Progenitor cell of endocrine pancreas (in vitro differentiated cells): ENCODE measurements around the gene STK32C. TPM values are rescaled to one million over a fixed set of nuclear protein-coding genes. Genes with fewer than 3 reads are reported as not detected.

ENCODE experiments used
- DNase-seq: peaks from one replicate; pipeline ENCODE4 v3.0.0; 2021; ENCODE audit warnings: low spot score; ENCODE audit not compliant: unreplicated experiment
- H3K27ac Mint-ChIP-seq: 2 replicates; pipeline ENCODE4 v1.8.0; 2021; ENCODE audit warnings: mild to moderate bottlenecking, moderate library complexity, mixed read lengths
- H3K27me3 Mint-ChIP-seq: 2 replicates; pipeline ENCODE4 v1.8.0; 2021; ENCODE audit warnings: mixed read lengths
- H3K36me3 Mint-ChIP-seq: 2 replicates; pipeline ENCODE4 v1.8.0; 2022; ENCODE audit warnings: mixed read lengths; ENCODE audit not compliant: insufficient read depth
- H3K4me1 Mint-ChIP-seq: 2 replicates; pipeline ENCODE4 v1.8.0; 2021; ENCODE audit warnings: low read depth, mixed read lengths
- H3K4me3 Mint-ChIP-seq: 2 replicates; pipeline ENCODE4 v1.8.0; 2021; ENCODE audit warnings: low read depth, mild to moderate bottlenecking, moderate library complexity, mixed read lengths
- H3K9me3 Mint-ChIP-seq: 2 replicates; pipeline ENCODE4 v1.8.0; 2021; ENCODE audit warnings: low read depth, mixed read lengths
- CTCF ChIP-seq: fragments of 200-600 bp; sonication (generic); IDR thresholded peaks from one replicate; pipeline ENCODE4 v1.5.0; 2021; ENCODE audit warnings: antibody characterized with exemption, mild to moderate bottlenecking; ENCODE audit not compliant: unreplicated experiment
- total RNA-seq: library from RNA; stranded (reverse); gene quantifications from 2 replicates; pipeline ENCODE4 v1.2.1, GENCODE V29; 2021

STK32C gene
- total RNA-seq, 1 donor from 2014 or later, result 10.0 TPM

GRCh38 chr10:132301371-132302330 is 6.1 kb downstream of the STK32C start:
- H3K27me3 Mint-ChIP-seq, result peaks cover 53% of the 10 kb centered on the region
- peaks cover 1% of the 10 kb centered on the region for H3K4me1 Mint-ChIP-seq
- no peaks in the 10 kb centered on the region for H3K36me3 Mint-ChIP-seq
- no peak for TF ChIP-seq CTCF
- no peak overlapping the region for H3K27ac Mint-ChIP-seq
- H3K9me3 Mint-ChIP-seq, result no peaks in the 10 kb centered on the region
- DNase-seq, result no peak
- no peak overlapping the region for H3K4me3 Mint-ChIP-seq

GRCh38 chr10:132300582-132300981 is 7.2 kb downstream of the STK32C start:
- no peak for TF ChIP-seq CTCF
- Mint-ChIP-seq H3K27ac (no peak overlapping the region), H3K36me3 (no peaks in the 10 kb centered on the region), H3K27me3 (peaks cover 46% of the 10 kb centered on the region), H3K4me1 (peaks cover 1% of the 10 kb centered on the region), H3K9me3 (no peaks in the 10 kb centered on the region), H3K4me3 (no peak overlapping the region)
- no peak for DNase-seq

- no peaks in the 10 kb centered on the region for H3K9me3 Mint-ChIP-seq
- H3K4me3 Mint-ChIP-seq, result no peak overlapping the region
- peaks cover 39% of the 10 kb centered on the region for H3K27me3 Mint-ChIP-seq
- peaks cover 1% of the 10 kb centered on the region for H3K4me1 Mint-ChIP-seq
- no peak overlapping the region for H3K27ac Mint-ChIP-seq
- no peaks in the 10 kb centered on the region for H3K36me3 Mint-ChIP-seq
- TF ChIP-seq CTCF, result no peak
- DNase-seq, result no peak
These were observed 8.1 kb downstream of the STK32C start for GRCh38 chr10:132299371-132300336.

- no peak for TF ChIP-seq CTCF
- H3K27ac Mint-ChIP-seq, result no peak overlapping the region
- peaks cover 30% of the 10 kb centered on the region for H3K27me3 Mint-ChIP-seq
- no peak overlapping the region for H3K4me3 Mint-ChIP-seq
- H3K36me3 Mint-ChIP-seq, result no peaks in the 10 kb centered on the region
- peaks cover 1% of the 10 kb centered on the region for H3K4me1 Mint-ChIP-seq
- DNase-seq, result no peak
- no peaks in the 10 kb centered on the region for H3K9me3 Mint-ChIP-seq
These were observed 9.5 kb downstream of the STK32C start for GRCh38 chr10:132298038-132298881.
